Stimulated activated memory B cell treated with anti-CD40 and anti-IgM and Interleukin-4, amounts not matched to agents 10 μg/mL and 1 μg/mL and 100 μg/mL, for 72 hours (primary cell): ENCODE results near the gene POLA2.

ENCODE experiments used
- ATAC-seq: fragments of 150-1000 bp; cut with Tn5 transposase; 2 replicates; pipeline ENCODE4 v1.10.0; 2021
- H3K27ac Mint-ChIP-seq: one replicate; pipeline ENCODE4 v1.8.0; 2022; ENCODE audit warnings: mild to moderate bottlenecking, mixed read lengths
- H3K27me3 Mint-ChIP-seq: one replicate; pipeline ENCODE4 v1.8.0; 2022; ENCODE audit warnings: mixed read lengths
- H3K36me3 Mint-ChIP-seq: one replicate; pipeline ENCODE4 v1.8.0; 2022; ENCODE audit warnings: mixed read lengths
- H3K4me1 Mint-ChIP-seq: one replicate; pipeline ENCODE4 v1.8.0; 2022; ENCODE audit warnings: mixed read lengths
- H3K4me3 Mint-ChIP-seq: one replicate; pipeline ENCODE4 v1.8.0; 2022; ENCODE audit warnings: mild to moderate bottlenecking, moderate library complexity, mixed read lengths
- H3K9me3 Mint-ChIP-seq: one replicate; pipeline ENCODE4 v1.8.0; 2022; ENCODE audit warnings: mixed read lengths

The POLA2 gene

DNA sequence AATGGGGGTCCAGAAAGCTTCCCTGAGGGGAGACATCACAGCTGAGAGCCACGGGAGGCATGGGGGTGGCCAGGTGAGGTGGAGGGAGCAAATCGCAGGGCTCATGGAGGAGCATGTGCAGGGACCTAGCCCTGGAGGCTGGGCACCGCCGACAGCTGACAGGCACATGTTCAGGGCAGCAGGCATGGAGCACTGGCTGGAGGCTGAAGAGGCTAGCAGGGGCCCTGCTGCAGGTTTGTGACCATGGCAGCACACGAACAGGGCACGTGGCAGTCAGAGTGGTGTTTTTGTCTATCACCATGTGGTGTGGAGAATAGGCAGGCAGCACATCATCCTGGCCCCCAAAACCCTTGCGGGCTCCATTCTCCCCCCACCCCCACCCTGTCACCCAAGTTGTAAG is 42.9 kb downstream of the POLA2 start:
- H3K27me3 Mint-ChIP-seq = no peaks in the 10 kb centered on the region
- H3K36me3 Mint-ChIP-seq = peaks cover 23% of the 10 kb centered on the region
- H3K4me1 Mint-ChIP-seq = peaks cover 8% of the 10 kb centered on the region
- H3K9me3 Mint-ChIP-seq = no peaks in the 10 kb centered on the region
- H3K4me3 Mint-ChIP-seq = no peak overlapping the region
- no peak for ATAC-seq
- no peak overlapping the region for H3K27ac Mint-ChIP-seq

DNA sequence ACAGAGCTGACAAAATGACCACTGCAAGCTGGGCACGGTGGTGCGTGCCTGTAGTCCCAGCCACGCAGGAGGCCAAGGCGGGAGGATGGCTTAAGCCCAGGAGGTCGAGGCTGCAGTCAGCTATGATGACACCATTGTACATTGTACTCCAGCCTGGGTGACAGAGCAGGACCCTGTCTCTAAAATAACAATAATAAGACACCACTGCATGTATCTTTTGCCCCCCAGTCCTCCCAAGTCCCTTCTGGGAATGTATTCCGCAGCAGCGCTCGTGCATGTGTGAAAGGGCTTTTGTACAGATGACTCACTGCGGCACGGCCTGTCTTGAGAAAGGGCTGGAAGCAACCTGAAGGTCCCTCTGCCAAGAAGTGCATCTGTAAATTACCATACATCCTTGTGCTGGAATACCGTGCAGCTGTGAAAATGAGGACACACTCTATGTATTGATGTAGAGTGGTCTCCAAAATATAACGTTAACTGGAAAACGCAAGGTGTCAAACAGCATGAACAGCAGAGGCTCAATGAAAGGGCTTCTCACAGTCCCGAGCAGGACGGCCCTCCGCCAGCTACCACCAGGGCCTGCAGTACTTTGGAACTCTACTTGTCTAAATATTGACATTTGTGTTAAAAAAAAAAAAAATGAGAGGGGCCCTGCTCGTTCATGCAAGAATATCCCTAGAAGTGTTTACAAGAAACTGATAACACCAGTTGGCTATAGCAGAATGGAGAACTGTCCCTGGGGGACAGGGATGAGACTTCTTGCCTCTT is 43.9 kb downstream of the POLA2 start:
- Mint-ChIP-seq H3K9me3 (no peaks in the 10 kb centered on the region), H3K36me3 (peaks cover 23% of the 10 kb centered on the region), H3K4me1 (peaks cover 8% of the 10 kb centered on the region), H3K27ac (no peak overlapping the region), H3K4me3 (no peak overlapping the region), H3K27me3 (no peaks in the 10 kb centered on the region)
- no peak for ATAC-seq

DNA sequence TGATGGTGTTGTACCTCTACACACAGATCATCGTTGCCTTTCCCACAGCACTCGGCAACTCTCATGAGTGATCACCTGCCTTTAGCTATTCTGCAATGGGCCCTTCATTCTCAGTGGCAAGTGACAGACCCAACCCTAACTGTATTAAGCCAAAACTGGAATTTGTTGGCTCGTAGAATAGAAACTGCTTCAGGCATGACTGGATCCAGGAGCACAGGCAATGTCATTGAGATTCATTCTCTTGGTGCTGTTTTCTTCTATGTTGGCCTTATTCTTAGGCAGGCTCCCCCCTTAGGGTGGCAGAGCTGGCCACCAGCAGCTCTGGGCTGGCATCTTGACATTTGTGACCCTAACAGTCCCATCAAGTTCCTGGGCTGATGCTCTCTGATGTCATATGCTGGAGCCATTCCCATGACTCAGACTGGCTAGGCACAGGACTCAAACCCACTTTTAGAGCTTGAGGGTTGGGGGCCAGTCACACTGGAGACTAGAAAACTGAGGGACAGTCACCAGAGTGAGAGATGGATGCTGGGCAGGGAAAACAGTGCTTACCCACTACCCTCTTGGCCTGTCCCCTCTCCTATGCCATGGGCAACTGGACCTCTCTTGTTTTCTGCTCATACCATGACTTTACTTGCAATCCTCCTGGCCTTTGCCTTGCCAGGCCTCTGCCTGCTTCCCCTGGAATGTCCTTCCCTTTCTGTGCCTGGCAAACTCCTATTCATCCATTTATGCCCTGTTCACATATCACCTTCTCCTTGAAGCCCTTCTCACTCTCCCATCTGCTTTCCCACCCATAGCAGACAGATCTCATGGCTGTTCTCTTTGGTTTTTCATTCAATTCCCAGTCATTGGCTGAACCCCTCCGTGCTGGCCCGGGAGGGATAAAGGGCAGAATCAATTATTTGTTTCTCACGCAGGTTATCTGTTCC is 45.8 kb downstream of the POLA2 start:
- H3K27ac Mint-ChIP-seq = no peak overlapping the region
- H3K9me3 Mint-ChIP-seq = no peaks in the 10 kb centered on the region
- no peaks in the 10 kb centered on the region for H3K27me3 Mint-ChIP-seq
- no peak overlapping the region for H3K4me3 Mint-ChIP-seq
- H3K36me3 Mint-ChIP-seq = peaks cover 18% of the 10 kb centered on the region
- peaks cover 8% of the 10 kb centered on the region for H3K4me1 Mint-ChIP-seq
- no peak for ATAC-seq

DNA sequence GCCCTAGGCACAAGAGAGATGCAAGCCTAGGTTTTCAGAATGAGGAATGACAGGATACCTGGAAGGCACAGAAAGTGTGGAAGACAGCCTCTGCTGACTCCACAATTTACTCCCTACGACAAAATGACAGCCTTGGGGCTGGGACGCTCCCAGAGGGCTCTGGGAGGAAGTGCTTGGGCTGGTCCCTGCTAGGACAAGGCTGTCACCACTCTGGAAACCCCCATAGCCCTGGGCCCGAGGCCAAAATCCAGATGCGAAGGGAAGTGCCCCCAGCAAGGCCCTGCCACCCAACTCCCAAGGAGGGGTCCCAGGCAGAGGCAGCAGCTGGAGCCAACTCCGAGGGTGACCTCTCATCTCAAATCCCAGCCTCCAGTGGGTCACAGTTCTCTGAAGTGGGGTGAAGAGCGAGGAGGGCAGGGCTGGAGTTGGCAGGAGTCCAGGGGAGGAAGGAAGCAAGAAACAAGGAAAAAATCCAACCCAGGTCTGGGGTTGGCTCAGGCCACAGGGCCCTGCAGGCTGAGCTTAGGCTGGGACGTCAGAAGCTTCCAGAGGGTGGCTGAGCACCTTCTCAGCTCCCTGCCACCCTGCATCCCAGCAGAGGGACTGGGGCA is 46.6 kb downstream of the POLA2 start:
- no peak overlapping the region for H3K4me3 Mint-ChIP-seq
- H3K27me3 Mint-ChIP-seq = peaks cover 6% of the 10 kb centered on the region
- peaks cover 18% of the 10 kb centered on the region for H3K36me3 Mint-ChIP-seq
- H3K9me3 Mint-ChIP-seq = no peaks in the 10 kb centered on the region
- no peak overlapping the region for H3K27ac Mint-ChIP-seq
- peak; percentile 22 for ATAC-seq
- H3K4me1 Mint-ChIP-seq = peaks cover 8% of the 10 kb centered on the region

DNA sequence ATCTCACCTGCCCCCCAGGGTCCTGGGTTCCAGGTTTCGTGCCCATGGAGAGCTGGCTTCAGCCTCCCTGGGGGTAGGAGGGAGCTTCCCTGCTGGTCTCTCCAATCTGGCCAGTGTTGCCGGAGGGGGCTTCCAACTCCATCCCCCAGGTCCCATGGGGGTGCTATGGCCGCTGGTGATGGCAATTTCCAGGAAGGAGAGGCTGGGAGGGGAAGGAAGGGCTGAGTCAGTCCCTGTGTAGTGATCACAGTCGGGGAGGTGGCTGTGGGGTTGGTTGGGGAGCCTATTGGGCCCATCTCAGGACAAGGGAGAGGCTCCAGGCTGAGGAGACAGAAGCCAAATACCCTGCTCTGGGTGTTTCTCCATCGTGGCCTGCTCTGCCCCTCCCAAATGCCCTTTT is 47.2 kb downstream of the POLA2 start:
- no peak for ATAC-seq
- peaks cover 12% of the 10 kb centered on the region for H3K27me3 Mint-ChIP-seq
- H3K4me3 Mint-ChIP-seq = no peak overlapping the region
- no peak overlapping the region for H3K27ac Mint-ChIP-seq
- peaks cover 12% of the 10 kb centered on the region for H3K36me3 Mint-ChIP-seq
- peaks cover 12% of the 10 kb centered on the region for H3K4me1 Mint-ChIP-seq
- H3K9me3 Mint-ChIP-seq = no peaks in the 10 kb centered on the region

DNA sequence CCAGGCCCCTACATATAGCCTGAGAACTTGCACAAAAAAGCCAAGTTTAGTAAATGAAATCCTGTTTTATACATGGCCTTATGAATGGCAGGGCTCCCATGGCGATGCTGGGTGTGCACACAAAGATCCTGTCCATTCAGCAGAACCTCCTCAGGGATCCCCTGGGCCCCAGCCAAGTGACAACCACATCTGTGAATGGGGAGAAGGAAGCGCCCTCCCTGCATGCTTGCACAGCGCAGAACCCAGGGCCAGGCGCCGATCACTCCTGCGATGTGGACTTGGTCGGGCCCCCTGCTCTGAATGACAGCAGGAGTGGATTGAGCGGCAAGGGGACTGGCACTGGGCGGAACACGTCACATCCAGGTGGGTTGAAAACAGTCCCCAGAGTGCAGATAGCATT is 48.5 kb downstream of the POLA2 start:
- no peaks in the 10 kb centered on the region for H3K9me3 Mint-ChIP-seq
- no peak overlapping the region for H3K4me3 Mint-ChIP-seq
- no peak for ATAC-seq
- H3K36me3 Mint-ChIP-seq = peaks cover under 1% of the 10 kb centered on the region
- H3K27ac Mint-ChIP-seq = no peak overlapping the region
- peaks cover 16% of the 10 kb centered on the region for H3K4me1 Mint-ChIP-seq
- H3K27me3 Mint-ChIP-seq = peaks cover 18% of the 10 kb centered on the region

DNA sequence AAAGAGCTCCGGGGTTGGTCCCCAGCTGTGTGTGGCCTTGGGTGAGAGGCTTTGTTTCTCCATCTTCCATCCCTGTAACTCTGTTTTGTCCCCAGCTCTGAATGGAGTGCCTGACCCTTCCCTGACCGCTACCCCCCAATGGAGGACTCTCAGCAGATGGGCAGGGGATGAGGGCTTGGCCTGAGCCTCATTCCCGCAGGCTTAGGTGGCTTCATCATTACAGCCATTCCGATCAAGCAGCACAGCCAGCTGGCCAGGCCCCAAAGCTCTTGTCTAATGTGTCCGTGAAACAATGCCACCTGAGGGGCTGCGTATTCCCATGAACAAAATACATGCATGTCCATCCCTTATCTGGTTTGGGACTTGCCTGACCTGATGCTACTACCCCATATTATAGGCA is 49.0 kb downstream of the POLA2 start:
- H3K36me3 Mint-ChIP-seq = no peaks in the 10 kb centered on the region
- H3K9me3 Mint-ChIP-seq = no peaks in the 10 kb centered on the region
- no peak overlapping the region for H3K4me3 Mint-ChIP-seq
- H3K4me1 Mint-ChIP-seq = peaks cover 18% of the 10 kb centered on the region
- peaks cover 18% of the 10 kb centered on the region for H3K27me3 Mint-ChIP-seq
- no peak overlapping the region for H3K27ac Mint-ChIP-seq
- no peak for ATAC-seq

DNA sequence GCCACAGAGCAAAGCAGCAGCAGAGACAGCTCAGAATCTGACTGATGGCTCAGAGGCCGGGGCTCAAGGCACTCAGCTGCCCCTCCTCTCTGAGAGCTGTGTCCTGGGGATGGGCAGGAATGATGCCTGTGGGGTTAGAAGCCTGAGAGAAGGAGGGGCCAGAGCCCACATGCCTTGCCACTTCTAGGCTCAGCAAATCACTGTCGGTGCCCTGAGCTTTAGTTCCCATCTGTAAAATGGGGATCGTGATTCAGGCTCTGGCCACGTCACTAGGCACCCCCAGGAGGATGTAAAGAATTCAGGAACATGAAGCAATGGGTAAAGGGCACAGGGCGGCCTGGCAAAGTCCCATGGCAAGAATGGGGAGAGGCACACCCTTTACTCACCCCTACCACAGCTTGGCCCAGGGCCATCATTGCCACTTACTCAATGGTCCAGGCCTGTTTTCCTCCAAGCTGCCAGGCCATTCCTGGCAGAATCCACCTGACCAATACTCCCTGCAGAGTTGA is 49.5 kb downstream of the POLA2 start:
- no peaks in the 10 kb centered on the region for H3K9me3 Mint-ChIP-seq
- peaks cover 18% of the 10 kb centered on the region for H3K27me3 Mint-ChIP-seq
- ATAC-seq = no peak
- no peaks in the 10 kb centered on the region for H3K36me3 Mint-ChIP-seq
- H3K27ac Mint-ChIP-seq = no peak overlapping the region
- H3K4me3 Mint-ChIP-seq = no peak overlapping the region
- H3K4me1 Mint-ChIP-seq = peaks cover 23% of the 10 kb centered on the region

DNA sequence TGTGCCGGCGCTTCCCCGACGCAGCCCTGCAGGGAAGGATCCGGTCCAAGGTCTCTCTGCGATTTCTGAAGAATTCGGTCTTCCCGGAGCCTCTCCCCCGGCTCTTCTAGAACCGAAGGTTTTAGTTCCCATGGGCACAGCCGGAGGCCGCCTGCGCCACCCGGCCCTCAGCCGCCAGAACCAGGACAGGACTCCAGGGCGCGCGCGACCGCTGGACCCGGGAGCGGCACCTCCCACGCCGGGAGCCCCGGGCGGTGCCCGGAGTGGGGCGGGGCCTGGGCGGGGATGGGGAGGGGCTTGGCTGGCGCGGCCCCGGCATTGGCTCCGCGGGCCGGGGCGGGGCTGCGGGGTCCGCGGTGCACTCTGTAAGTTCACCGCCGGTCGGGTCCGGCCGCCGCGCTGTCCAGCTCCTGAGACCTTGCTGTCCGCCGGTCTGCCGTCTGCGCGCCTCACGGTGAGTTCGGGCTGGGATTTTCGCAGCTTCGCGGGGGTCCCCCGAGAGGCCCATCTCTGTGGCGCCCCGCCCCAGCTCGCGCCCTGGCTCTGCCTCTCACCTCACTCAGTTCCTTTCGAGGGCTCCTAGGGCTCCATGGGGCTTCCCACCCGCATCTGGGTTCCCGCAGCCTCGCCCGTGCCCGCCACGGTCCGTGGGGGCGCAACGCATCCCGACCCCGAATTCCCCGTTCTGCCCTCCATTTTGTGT is 52.9 kb downstream of the POLA2 start, which contains the start of gene CDC42EP2:
CDC42EP2 (plus strand) TSS at position 366 of the 703 bp plus-strand sequence. CDS start 6,033 bp downstream, outside the sequence.
- no peaks in the 10 kb centered on the region for H3K36me3 Mint-ChIP-seq
- no peaks in the 10 kb centered on the region for H3K9me3 Mint-ChIP-seq
- H3K27ac Mint-ChIP-seq = no peak within 1 kb of the TSS
- H3K4me3 Mint-ChIP-seq = peak within 1 kb of the TSS; percentile 80
- ATAC-seq = peak; percentile 95
- peaks cover 18% of the 10 kb centered on the region for H3K27me3 Mint-ChIP-seq
- H3K4me1 Mint-ChIP-seq = peaks cover 16% of the 10 kb centered on the region

DNA sequence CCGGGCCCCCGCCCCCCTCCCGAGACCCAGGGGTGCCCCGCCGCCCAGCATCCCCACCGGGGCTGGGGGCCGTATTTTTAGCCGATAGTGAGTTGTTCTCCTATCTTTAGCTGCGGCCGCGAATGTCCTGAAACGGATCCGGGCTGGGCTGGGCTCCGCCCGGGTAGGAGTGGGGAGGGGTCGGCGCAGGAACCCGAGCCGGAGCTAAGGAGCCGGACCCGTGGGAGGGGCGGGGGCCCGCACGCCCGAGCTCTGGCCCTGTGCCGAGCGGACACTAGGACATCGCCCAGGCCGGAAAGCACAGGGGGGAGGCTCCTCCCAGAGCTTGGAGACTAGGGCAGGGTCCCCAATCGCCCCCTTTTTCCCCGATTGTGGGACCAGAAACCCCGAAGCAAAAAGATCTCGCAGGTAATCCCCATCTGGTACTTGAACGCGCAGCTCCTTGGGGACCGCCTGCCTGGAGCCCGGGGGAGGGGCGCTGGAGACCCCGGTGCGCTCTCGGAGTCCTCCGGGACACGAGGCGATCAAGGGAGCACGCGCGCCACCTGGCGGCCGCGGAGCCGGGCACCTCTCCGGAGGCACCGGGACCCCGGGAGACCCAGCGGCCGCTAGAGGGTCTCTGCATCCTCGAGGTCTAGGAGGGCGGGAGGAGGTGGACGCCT is 53.6 kb downstream of the POLA2 start:
- Mint-ChIP-seq H3K36me3 (no peaks in the 10 kb centered on the region), H3K27ac (no peak overlapping the region)
- peak; percentile 81 for ATAC-seq

DNA sequence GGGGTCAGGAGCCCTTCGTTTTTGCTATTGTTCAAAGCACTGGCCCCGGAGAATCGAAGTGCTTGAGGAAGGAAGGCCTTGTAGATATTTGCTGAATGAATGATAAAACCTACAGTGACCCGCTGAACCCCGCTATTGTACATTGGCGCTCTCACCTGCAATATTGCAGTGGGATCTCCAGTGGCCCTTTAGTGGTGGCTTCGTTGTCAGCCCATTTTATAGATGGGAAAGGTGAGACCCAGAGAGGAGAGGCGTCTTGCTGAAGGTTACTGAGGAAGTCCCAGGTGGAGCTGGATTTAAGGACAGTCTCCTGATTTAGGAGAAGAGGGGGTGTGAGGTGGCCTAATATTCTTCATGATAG is 54.1 kb downstream of the POLA2 start:
- ATAC-seq = no peak
- Mint-ChIP-seq H3K36me3 (no peaks in the 10 kb centered on the region), H3K4me3 (peak overlapping the region; percentile 80), H3K27ac (no peak overlapping the region), H3K9me3 (no peaks in the 10 kb centered on the region), H3K27me3 (peaks cover 18% of the 10 kb centered on the region), H3K4me1 (peaks cover 16% of the 10 kb centered on the region)

More for the DNA sequence above, 53.6 kb downstream of the POLA2 start:
- peaks cover 18% of the 10 kb centered on the region for H3K27me3 Mint-ChIP-seq
- peak overlapping the region; percentile 80 for H3K4me3 Mint-ChIP-seq
- peaks cover 16% of the 10 kb centered on the region for H3K4me1 Mint-ChIP-seq
- H3K9me3 Mint-ChIP-seq = no peaks in the 10 kb centered on the region

DNA sequence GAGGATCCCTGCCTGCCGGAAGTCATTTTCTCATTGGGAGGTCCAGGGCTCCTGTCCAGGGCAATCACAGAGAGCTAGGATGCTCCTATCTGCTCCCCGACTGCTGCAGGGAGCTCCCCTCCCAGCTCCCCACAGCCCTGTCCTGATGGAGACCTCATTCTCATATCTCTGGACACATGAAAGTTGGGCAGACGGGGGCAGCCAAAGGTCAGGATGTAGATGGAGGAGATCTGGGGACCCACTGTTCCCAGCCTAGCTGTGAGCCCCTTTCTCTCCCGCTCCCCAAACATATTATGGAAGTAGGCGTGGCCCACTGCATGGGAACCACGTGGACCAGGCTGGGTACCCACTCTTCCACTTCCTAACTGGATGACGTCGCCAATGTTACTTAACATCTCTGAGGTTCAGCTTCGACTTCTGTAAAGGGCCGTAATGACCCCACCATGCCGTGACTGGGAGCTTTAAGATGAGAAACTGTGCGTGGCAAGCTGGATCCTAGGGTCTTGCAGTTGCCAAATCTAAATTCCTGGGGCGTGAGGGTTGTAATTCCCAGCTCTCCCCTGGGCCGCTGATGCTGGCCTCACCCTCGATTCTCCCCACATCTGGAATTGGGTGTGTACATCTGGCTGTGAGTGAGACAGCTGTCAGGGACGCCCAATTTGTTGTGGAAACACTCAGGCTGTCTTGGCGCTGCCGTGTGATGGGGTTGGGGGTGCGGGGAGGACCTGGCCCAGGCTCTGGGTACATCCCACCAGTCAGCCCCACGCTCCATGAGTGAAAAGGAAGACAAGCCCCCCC is 54.7 kb downstream of the POLA2 start:
- H3K27me3 Mint-ChIP-seq = peaks cover 24% of the 10 kb centered on the region

DNA sequence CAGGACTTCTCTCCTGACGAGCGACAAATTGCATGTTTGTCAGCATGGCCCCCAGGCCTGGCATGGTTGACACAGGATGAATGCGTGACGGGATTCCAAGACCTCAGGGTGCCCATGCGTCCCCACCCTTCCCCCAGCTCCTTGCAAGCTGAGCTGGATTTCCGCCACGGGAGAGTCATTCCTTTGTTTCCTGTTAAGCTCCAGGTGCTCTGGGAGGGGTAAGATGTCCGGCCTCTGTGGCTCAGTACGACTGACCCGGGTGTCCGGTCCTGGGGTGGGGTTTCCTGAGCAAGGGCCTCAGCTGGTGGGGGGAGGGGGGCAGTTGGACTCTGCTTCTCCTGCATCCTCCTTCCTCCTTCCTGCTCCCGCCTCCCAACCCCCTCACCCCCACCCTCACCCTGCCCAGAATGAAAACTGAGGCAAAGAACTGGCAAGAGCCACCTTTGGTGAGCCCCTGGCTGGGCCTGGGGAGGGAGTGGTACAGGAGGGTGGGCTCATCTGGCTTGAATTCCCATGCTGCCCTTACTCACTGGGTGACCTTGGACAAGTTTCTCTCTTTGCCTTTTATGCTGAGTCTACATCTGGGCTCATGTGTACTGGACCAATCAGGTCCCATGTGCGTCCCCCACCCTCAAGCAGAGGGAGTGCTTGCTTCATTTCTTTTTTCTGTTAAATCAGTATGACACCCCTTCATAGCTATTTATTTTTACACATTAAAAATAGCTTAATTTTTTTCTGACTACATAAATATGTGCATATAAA is 55.4 kb downstream of the POLA2 start:
- Mint-ChIP-seq H3K4me1 (peaks cover 16% of the 10 kb centered on the region), H3K4me3 (no peak overlapping the region), H3K27me3 (peaks cover 32% of the 10 kb centered on the region), H3K9me3 (no peaks in the 10 kb centered on the region), H3K27ac (no peak overlapping the region), H3K36me3 (no peaks in the 10 kb centered on the region)
- ATAC-seq = no peak

More for the DNA sequence above, 54.7 kb downstream of the POLA2 start:
- no peaks in the 10 kb centered on the region for H3K36me3 Mint-ChIP-seq
- no peak overlapping the region for H3K27ac Mint-ChIP-seq
- peaks cover 16% of the 10 kb centered on the region for H3K4me1 Mint-ChIP-seq
- ATAC-seq = no peak
- peak overlapping the region; percentile 80 for H3K4me3 Mint-ChIP-seq
- H3K9me3 Mint-ChIP-seq = no peaks in the 10 kb centered on the region
